ENCODE results near the gene TSSC4.

TSSC4 gene

DNA sequence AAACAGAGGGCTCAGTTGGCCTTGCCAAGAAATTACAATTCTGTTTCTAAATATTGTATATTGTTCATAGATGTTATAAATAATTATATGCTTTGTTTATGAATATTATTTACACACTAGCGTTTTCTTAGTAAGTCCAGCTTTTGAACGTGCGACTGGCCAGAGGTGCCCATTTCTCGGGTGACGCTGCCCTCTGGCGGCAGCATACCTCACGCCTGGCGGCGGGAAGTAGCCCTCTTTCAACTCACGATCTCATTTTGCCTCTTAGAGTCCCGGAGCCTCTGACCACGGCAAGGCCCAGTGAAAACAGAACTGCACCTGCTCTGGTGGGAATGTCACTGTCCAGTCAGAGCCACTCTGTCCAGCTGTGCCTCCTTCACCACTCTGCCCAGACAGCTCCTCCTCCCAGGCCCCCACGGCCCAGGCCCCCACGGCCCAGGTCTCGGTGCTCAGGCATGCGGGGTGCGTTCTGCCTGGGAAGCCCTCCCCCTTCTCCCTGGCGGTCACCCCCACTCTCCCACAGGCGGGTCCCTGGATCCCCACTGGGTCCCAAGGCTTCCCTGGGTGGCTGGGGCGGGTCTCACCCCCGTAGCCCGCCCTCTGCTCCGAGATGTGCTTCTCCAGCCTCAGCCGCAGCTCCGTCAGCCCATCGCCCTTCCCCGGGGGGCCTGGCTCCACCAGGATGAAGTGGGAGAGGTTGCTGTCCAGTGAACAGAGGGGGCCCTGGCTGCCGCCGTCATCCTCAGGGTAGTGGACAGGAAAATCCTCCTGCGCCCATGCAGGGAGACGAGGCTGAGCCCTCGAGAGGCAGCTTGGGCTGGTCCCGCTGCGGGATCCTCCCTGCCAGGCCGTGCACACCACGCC, 19.3 kb downstream of the TSSC4 start:
- no peak for TF ChIP-seq ZNF274 (IDR thresholded peaks at IDR 0.05; ENCODE audit: low read depth, low read length)
- no peak overlapping the region for H3K4me3 ChIP-seq (ENCODE audit: low read length)

DNA sequence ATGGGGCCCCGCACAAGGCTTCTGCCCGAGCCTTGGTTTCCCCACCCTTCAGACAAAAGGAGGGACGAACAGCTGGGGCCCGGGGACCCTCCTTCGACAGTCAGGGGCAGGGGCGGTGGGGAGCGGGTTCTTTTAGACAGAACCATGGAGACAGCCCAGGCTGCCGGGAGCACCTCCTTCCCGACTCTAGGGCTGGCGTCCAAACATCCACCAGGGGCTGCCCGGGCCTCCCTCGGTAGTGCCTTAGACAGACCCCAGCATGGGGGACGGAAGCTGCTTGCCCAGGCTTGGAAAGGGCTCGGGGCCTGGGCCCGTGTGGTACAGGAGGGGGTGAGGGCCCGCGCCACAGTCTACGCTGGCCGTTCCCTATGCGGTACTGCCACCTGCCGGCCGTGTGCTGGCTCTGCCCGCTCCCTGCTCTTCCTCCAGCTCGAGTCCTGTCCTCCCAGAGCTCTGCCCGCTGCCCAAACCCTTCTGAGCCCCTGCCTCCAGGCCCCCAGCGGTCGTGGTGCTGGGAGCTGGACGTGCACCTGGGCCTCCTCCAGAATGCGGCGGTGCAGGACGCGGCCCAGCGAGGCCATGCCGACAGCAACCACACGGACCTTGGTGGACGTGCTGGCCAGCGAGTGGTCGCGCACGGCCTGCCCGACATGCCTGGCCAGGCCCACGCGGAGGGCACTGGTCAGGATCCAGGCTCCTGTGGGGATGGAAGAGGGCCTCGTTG, 20.1 kb downstream of the TSSC4 start:
- no peak overlapping the region for H3K4me3 ChIP-seq (ENCODE audit: low read length)
- no peak for TF ChIP-seq ZNF274 (IDR thresholded peaks at IDR 0.05; ENCODE audit: low read depth, low read length)

- TF ChIP-seq ZNF274 (IDR thresholded peaks at IDR 0.05; ENCODE audit: low read depth, low read length), result no peak
- no peak overlapping the region for H3K4me3 ChIP-seq (ENCODE audit: low read length)
Measured at GRCh38 chr11:2421226-2421994, 20.9 kb downstream of the TSSC4 start.

DNA sequence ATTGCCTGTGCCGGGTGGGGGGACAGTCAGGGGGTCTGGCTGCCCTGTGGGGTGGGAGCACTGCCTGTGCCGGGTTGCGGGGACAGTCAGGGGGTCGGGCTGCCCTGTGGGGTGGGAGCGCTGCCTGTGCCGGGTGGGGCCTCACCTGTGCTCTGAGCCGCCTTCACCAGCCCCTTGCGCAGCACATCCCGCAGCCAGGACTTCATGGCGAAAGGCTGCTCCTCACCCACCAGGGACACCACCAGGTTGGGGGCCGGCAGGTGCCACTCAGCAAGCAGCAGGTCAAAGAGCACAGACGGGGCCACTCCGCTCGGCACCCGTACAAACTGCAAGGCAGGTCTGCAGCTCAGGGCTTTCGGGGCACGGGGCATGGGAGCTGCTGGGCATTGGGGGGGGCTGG, 21.4 kb downstream of the TSSC4 start:
- H3K4me3 ChIP-seq (ENCODE audit: low read length), result no peak overlapping the region
- no peak for TF ChIP-seq ZNF274 (IDR thresholded peaks at IDR 0.05; ENCODE audit: low read depth, low read length)

DNA sequence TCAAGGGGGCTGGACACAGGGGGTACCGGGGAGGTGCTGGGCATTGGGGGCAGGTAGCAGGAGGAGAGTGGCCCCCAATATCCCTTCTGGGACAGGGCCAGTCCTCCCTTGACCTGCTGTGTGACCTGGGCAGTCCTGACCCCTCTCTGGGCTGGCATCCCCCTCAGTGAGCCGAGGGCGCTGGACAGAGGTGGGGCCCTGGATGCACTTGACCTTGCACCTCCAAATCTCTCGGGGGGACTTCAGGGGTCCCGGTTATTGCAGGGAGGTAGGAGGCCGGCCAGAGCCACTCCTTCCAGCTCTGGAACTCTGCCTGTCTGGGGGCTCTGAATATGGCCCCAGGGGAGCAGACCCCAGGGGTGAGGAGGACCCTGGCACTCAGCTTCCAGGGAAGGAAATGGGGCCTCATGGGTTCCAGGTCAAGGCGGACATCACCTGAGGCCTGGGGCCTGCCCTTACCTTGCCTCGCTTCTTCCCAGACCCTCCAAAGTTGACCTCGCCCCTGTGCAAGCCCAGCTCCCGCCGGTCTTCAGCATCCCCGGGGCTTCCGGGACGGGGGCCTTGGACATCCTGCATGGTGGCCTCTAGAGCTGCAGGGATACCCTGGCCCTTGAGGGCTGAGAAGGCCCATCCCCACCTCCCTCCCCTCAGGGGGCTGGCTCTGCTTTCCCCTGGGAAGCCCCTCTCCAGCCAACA, 22.1 kb downstream of the TSSC4 start:
- no peak for TF ChIP-seq ZNF274 (IDR thresholded peaks at IDR 0.05; ENCODE audit: low read depth, low read length)
- no peak overlapping the region for H3K4me3 ChIP-seq (ENCODE audit: low read length)

GRCh38 chr11:2423157-2424025, 22.8 kb downstream of the TSSC4 start:
- no peak overlapping the region for H3K4me3 ChIP-seq (ENCODE audit: low read length)
- TF ChIP-seq ZNF274 (IDR thresholded peaks at IDR 0.05; ENCODE audit: low read depth, low read length), result no peak

- no peak for TF ChIP-seq ZNF274 (IDR thresholded peaks at IDR 0.05; ENCODE audit: low read depth, low read length)
- no peak overlapping the region for H3K4me3 ChIP-seq (ENCODE audit: low read length)
Measured at GRCh38 chr11:2424811-2425495, 24.4 kb downstream of the TSSC4 start.

DNA sequence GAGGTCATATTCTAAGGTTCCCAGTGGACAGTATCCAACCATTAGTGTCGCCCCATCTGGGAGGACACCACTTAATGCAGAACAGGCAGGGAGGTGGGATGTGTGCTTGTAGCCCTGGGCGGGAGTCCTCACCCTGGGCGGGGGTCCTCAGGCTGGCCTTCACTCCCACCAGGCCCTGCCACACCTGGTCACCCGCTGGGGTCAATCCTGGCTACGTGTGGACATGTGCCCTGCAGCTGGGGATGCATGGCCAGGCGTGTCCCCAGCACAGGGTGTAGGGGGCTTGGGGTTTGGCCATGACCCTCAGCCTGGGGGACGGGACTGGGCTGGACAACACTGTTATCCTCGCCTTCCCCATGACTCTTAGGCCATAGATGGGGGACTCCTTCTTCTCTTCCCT, 25.0 kb downstream of the TSSC4 start:
- no peak for TF ChIP-seq ZNF274 (IDR thresholded peaks at IDR 0.05; ENCODE audit: low read depth, low read length)
- H3K4me3 ChIP-seq (ENCODE audit: low read length), result no peak overlapping the region

GRCh38 chr11:2426221-2426620, 25.7 kb downstream of the TSSC4 start:
- no peak overlapping the region for H3K4me3 ChIP-seq (ENCODE audit: low read length)
- no peak for TF ChIP-seq ZNF274 (IDR thresholded peaks at IDR 0.05; ENCODE audit: low read depth, low read length)

DNA sequence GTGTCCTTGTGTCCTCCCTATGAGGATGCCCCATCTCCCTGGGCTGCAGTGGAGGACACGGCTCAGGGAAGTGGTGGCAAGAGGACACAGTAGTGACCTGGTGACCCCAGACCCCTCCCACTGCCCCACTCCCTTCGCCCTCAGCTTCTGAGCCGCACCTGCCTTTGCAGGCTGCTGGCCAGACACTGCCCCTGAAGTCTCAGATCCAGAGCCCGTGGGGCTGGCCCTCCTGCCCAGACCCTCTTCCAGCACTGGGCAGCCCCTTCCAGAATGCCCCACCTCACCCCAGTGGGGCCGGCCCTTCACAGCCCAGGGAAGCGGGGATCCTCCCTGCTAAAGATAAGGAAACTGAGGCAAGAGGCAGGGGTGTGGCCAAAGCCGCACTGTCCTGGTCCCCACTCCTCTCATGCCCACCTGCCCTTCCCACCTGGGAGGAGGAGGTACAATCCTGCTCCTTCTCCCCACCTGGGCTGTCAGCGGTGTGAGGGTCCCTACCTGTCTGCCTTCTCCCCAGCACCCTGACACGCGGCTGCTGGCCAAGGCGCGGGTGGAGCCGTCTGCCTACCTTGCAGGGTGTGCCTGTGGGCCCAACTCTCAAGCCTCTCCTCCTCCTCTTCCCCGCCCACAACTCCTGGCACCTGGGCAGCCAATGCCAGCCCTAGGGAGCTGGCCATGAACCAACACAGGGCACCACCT, 26.4 kb downstream of the TSSC4 start:
- no peak for TF ChIP-seq ZNF274 (IDR thresholded peaks at IDR 0.05; ENCODE audit: low read depth, low read length)
- no peak overlapping the region for H3K4me3 ChIP-seq (ENCODE audit: low read length)

DNA sequence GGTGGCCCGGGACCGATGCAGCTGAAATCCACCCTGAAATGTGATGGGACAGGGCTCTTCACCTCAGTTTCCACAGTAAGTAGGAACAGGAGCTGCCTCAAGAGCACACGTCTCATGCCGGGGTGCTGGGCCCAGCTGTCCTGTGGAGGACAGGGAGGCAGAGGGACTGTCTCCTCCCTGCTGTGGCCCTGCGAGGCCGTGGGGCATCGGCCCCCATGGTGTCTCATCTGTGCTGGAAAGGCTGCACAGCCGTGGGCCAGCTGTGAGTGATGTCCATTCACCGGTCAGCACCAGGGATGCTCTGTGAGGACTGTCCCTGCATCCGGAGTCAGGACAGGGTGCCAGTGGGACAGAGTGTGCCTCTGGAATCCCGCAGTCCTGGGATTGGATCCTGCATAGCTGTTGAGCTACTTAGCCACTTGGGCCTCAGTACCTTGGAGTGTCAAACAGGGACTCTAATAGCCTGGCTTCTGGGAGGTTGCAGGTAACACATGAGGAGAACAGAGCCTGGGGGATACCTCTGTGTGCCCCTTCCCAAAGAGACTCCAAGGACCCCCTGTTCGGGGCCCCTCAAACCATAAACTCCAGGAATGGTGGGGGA, 27.3 kb downstream of the TSSC4 start:
- TF ChIP-seq ZNF274 (IDR thresholded peaks at IDR 0.05; ENCODE audit: low read depth, low read length), result no peak
- no peak overlapping the region for H3K4me3 ChIP-seq (ENCODE audit: low read length)
